ENCODE data around the gene LY6G5C.
A peak's percentile ranks its signal among the peaks of the same experiment; 100 is the strongest.

Gene LY6G5C

DNA sequence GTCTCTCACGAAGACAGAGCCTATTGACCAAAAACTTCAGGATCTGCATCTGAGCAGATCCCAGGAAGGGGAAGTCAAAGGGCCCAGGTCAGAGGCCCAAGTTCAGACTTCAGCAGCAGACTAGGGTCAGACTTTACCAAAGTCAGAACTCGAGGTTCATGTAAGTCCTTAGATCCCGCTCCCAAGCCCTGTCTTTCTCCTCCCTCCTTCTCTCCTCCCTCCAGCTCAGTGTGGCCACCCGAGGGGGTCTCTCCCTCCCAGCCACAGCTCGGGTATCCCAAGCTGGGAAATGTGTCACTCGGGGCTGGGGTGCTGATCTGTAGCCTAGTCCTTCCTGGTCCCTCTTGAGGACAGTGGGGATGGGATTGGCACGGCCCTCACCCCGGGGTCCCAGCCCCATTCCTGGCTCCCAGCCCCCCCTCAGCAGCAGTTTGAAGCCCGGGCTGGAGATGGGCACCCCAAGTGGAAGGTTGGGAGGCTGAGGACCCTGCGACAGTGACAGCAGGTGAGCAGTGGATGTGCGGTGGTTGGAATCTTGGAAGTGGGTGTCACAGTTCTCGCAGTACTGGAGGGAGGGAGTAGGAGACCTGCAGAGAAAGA lies 18.6 kb downstream of the LY6G5C start:
- DNase-seq (ENCODE audit: low read depth): no peak

DNA sequence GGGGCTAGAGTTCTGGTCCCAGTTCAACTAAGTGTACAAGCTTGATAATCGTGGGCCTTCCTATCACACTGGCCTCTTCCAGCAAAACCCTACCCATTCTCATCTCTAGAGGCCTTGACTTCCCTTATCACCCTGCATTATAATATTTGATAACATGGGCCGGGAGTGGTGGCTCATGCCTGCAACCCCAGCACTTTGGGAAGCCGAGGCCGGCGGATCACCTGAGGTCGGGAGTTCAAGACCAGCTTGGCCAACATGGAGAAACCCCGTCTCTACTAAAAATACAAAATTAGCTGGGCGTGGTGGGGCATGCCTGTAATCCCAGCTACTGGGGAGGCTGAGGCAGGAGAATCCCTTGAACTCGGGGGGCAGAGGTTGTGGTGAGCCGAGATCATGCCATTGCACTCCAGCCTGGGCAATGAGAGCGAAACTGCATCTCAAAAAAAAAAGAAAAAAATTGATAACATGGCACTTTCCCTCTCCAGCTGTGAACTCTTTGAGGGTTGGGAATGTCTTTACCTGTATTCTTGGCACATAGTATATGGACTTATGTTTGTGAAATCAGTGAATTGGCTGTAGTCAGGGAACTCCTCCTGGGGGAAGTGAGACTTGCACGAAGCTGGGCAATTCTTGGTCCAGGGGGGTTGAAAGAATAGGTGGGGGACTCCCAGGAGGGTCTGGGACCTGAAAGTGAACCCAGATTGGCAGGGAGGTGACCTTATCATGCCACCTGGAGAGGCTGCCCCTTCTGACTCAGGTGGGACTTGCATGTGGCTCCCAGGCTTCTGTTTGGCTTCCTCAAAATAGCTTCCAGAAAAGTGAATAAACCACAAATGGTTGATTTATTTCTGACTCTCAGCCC lies 19.4 kb downstream of the LY6G5C start:
- DNase-seq (ENCODE audit: low read depth): no peak

GRCh38 chr6:31660381-31661261 lies 20.2 kb downstream of the LY6G5C start, which contains the start of gene C6orf47:
Gene C6orf47, minus strand, starts transcription at chr6:31660778. Its CDS starts 831 bp downstream, at chr6:31659947.
- DNase-seq (ENCODE audit: low read depth): peak; percentile 78

DNA sequence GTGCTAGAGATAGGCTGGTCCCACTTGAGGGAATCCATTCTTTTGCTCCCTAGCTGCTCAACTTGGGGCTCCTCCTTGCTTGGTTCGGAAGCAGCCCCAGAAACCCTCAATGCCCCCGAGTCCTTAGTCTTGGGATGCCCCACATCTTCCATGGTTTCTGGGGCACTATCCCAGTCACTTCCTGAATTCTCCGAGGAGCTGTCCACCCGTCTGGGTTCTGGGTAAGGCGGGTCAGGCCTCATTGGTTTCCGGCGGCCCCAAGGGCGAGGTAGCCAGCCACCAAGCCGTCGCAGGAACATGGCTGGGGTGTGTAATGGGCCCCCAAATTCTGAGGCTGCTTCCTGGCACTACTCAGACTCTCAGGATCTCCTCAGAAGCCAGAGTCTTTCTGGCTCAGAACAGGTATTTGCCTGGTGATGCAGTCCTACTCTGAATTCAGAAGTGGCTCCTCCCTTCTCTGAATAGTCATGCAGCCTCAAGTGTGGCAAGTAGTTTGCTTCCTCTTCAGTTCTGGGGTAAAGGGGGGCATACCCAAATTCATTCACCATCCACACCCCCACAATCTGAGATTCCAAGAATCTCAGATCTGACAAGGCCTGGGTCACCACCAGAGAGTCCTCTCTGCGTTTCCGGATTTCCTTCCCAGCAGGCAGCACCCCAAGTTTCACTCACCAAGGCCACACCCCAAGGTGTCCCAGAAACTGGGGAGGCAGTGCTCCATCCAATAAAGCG lies 21.1 kb downstream of the LY6G5C start:
- DNase-seq (ENCODE audit: low read depth): peak; percentile 19

DNA sequence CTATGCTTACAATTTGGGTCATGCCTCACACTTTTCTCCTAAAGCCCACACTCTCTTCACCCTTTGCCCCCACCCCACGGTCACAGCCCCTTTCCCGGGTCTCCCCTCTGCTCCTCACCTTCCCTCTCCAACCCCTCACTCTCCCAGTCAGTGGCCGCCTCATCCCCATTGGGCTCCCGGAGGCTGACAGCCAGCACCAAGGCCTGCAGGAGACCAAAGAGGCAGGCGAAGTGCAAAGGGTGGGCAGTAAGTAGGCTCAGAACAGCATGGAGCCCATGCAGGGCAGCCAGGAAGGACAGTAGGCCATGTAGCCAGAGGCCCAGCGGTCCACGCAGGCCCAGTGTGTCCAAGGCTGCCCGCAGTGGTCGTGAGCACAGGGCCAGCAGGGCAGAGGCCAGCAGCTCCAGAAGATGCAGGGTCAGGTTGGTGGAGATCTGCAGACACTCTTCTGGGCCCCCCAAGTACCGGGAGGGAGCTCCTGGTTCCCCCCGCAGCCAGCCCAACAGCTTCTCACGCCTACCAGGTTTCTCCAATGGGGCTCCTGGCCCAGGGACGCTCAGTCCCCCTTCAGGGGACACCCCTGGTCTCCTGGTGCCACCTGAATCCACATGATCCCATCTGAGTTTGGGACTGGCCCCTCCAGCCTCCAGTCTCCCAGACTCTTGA lies 21.8 kb downstream of the LY6G5C start:
- DNase-seq (ENCODE audit: low read depth): no peak

GRCh38 chr6:31658158-31658688 lies 22.6 kb downstream of the LY6G5C start:
- DNase-seq (ENCODE audit: low read depth): no peak

DNA sequence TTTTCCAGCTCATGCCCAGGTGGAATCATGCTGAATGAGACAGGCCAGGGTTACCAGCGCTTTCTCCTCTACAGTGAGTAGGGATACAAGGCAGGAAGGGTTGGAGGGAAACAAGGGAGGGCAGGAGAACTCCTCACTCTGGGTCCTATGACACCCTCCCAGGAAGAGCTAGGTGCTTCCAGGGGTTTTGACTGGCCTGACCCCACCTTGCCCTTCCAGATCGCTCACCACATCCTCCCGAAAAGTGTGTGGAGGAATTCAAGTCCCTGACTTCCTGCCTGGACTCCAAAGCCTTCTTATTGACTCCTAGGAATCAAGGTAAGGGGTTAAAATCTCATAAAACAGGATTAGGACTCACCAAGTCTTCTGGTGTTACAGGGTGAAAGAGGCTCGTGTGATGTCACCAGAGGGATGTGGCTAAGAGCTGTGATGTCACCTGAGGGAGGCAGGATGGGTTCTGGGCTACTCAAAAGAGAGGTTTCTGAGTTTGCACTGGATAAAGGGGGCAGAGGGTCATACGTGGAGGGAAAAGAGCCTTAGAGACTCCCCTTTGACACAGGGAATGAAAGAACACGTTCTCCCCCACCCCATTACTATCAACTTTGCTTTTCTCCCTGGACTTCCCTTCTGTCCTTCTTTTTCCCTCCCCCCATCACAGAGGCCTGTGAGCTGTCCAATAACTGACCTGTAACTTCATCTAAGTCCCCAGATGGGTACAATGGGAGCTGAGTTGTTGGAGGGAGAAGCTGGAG lies 23.3 kb downstream of the LY6G5C start:
- no peak for DNase-seq (ENCODE audit: low read depth)

GRCh38 chr6:31655349-31656237 lies 25.3 kb downstream of the LY6G5C start, which contains the start of gene APOM:
Gene APOM, plus strand, starts transcription at chr6:31655894. Its CDS starts 73 bp downstream, at chr6:31655967.
- DNase-seq (ENCODE audit: low read depth): no peak

- no peak for DNase-seq (ENCODE audit: low read depth)
Observed at GRCh38 chr6:31654574-31655348, 26.1 kb downstream of the LY6G5C start.

DNA sequence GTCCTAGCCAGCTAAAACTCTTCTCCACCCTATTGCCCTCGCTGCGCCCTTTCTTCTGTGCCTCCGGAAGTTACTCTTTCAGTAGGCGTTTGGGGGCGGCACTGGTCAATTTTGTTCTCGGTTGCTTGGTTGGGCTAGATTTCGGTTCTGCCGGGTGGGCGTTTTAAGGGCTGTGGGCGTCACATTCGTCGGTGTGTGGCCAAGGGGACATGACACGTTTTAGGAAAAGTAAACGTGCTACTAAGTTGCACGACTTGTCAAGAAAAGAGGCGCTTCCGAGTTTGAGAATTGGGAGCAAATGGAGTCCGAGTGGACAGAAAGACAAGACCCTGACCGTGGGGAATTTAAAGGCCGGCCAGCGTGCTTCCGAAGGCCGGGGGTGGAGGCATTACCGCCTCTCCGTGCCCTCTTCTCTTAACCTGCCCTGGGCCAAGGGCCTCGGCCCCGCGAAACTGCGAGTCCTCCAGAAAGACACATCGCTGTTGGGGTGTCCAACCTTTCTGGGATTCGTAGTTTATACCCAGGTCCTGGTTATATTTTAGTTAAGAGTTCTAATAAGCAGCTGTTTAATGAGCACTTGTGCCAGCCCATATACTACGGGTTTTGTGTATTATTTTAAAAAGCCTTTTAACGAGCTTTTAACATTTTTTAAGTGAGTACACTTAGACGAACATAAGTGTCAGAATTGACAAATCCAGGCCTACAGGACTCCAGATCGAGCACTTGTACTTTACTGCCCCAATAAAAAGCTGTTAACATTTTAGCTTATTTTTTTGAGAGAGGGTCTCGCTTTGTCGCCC lies 27.7 kb downstream of the LY6G5C start:
- DNase-seq (ENCODE audit: low read depth): no peak

- peak; percentile 86 for DNase-seq (ENCODE audit: low read depth)
Observed at GRCh38 chr6:31651602-31652191, 29.2 kb downstream of the LY6G5C start.

DNA sequence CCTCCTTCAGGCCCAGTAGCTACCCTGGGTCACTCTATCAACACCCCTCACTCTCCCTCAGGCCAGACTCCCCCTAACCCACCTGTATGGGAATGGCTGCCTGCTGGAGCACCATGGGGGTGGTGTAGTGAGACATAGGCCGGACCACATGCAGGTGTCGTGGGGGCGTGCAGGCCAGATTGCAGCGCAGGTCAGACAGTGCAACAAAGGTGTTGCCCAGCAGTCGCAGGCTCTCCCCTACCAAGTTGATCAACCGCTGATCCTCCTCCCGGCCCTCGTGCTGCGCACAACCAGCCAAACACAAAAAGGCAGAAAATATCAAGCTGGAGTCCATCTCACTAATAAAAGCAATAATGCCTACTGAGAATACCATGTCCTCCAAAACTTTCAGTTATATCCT lies 35.5 kb downstream of the LY6G5C start:
- DNase-seq (ENCODE audit: low read depth): no peak

GRCh38 chr6:31643818-31644454 lies 36.9 kb downstream of the LY6G5C start:
- DNase-seq (ENCODE audit: low read depth): no peak

- DNase-seq (ENCODE audit: low read depth): no peak
Observed at GRCh38 chr6:31642798-31643570, 37.9 kb downstream of the LY6G5C start.

DNA sequence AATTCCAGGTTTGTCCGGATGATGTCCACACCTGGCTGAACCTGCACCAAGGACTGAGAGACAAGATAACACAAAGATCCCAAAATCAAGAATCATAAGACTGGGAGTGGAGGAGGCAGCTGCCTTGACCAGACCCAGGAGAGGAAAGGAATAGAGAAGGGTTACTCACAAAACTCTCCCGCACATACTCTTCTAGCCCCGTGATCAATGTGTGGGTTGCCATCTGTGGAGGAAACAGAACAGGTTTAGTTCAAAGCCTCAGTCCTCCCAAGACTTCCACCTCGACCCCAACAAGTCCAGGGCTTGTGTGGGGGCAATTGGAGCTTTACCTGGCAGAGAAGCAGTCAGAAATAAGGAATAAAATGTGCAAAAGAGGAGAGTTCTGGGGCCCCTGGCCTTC lies 39.5 kb downstream of the LY6G5C start:
- no peak for DNase-seq (ENCODE audit: low read depth)

DNA sequence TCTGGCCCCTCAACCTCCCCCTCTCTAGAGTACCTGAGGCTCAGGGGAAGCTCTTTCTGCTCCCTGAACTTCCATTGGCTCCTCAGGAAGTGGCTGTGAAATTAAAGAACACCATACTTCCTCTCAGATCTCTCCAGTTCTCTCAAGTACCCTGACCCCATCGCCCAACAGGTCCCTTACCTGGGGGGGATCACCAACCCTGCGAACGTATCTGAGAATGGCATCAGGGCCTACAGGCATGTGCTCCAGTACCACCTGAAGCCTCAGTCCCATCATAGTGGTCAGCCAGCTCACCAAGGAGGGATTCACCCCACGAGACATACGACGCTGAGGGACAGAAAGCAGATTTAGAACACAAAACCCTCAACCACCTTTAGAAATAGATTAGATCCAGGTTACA lies 40.3 kb downstream of the LY6G5C start:
- no peak for DNase-seq (ENCODE audit: low read depth)

Data from fibroblast of gingiva (primary cell).